LNCaP clone FGC (cell line): Measurements from ENCODE around the gene OGFOD3.

Experiments
- DNase-seq: peaks from one replicate; pipeline ENCODE4 v3.0.0-alpha.2; 2011; ENCODE audit warnings: low read depth
- H3K4me3 ChIP-seq: 2 replicates; pipeline ENCODE4 v1.5.1; 2011; ENCODE audit warnings: mild to moderate bottlenecking, low read depth, low read length, control low read depth
- CTCF ChIP-seq: IDR thresholded peaks from 2 replicates; pipeline ENCODE4 v1.5.1; 2012; ENCODE audit warnings: mild to moderate bottlenecking; ENCODE audit not compliant: control insufficient read depth, insufficient read depth; ENCODE audit errors: extremely low read depth

OGFOD3 gene

DNA sequence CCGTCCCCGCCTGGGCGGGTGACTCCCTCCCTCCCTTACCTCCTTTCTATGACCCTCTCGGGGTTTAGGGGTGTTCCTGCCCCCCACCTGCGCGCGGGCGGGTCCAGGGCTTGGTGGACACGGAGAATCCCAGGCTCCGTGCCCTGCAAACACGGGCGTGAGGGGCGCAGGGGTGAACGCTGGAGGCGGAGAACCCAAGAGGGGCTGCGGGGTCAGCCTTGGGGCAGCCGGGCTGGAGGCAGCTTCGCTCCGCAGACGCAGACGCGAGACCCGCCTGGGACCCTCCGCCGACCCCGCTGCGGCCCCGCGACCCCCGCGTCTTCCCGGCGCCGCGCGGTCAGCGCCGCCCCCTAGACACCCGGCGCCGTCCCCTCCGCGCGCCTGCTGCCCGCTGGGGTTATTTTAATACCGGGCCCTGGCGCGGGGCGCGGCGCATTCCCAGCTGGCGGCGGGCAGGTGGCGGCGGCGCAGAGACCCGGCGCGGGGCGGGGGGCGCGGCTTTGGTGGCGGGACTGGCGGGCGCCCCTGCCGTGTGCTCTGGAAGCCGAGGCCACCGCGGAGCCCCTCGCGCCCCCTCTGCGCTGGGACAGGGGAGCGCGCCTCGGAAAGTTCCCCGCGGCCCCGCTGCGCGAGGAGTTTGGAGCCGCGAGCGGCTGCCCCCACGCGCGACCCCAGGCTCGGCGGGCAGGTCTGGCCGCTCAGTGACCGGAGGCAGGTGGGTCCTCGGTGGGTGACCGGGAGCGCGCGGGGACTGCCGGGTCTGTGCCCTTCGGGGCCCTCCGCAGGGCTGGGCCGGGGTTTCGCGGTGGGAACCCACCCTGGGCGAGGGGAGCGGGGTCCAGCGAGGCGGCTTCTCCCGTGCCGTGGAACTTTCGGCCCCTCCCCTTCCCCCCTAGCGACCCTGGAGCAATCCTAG lies 46.8 kb downstream of the OGFOD3 start, which contains the start of gene UTS2R:
Gene UTS2R, plus strand, starts transcription at position 433 of the 916 bp plus-strand sequence. CDS start 2,560 bp downstream, outside the sequence.
- no peak within 1 kb of the TSS for H3K4me3 ChIP-seq
- no peak for TF ChIP-seq CTCF
- no peak for DNase-seq

- TF ChIP-seq CTCF = no peak
- no peak overlapping the region for H3K4me3 ChIP-seq
These were observed 47.7 kb downstream of the OGFOD3 start for GRCh38 chr17:82370471-82371332.

GRCh38 chr17:82369211-82369610 lies 49.2 kb downstream of the OGFOD3 start:
- DNase-seq = no peak
- TF ChIP-seq CTCF = no peak
- H3K4me3 ChIP-seq = no peak overlapping the region

More at GRCh38 chr17:82370471-82371332, 47.7 kb downstream of the OGFOD3 start:
- DNase-seq = no peak

- TF ChIP-seq CTCF = no peak
- H3K4me3 ChIP-seq = no peak overlapping the region
- no peak for DNase-seq
These were observed 50.5 kb downstream of the OGFOD3 start for GRCh38 chr17:82367724-82368524.

GRCh38 chr17:82366749-82367148 lies 51.6 kb downstream of the OGFOD3 start:
- DNase-seq = no peak

More at GRCh38 chr17:82366749-82367148, 51.6 kb downstream of the OGFOD3 start:
- H3K4me3 ChIP-seq = no peak overlapping the region
- TF ChIP-seq CTCF = no peak
